Measurements from ENCODE around the gene C3.

C3 gene

DNA sequence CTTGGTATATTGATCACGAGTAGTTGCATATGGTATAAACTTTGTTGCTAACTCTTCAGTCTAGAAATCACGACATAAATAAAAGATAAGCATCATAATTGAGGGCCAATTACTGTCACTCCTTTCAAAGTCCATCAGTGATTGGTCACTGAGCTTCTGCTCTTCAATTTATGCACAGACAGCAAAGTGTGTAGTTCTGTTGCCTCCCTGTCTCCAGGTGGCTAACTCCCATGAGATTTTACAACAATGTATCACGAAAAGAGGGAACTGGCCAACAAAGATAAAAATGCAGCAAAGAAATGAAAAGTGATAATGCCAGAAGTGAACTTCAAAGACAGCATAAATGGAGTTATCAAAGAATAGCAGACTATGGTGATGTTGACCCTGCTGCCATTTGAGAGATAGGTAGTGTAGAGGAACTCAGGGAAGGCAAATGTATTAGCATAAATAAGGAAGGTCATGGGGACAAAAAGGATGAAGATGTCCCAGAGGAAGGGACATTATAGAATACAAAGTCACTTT, 37.8 kb downstream of the C3 start:
- POLR2A ChIA-PET: no interaction called here
- CTCF ChIA-PET: interaction anchor here (1.3 kb wide), 1 partner anchor 19 kb away, joined by 3 read pairs; no protein-coding TSS in a partner anchor
- no peak for DNase-seq (ENCODE audit: extremely low spot score)
- TF ChIP-seq, protein P1, sequence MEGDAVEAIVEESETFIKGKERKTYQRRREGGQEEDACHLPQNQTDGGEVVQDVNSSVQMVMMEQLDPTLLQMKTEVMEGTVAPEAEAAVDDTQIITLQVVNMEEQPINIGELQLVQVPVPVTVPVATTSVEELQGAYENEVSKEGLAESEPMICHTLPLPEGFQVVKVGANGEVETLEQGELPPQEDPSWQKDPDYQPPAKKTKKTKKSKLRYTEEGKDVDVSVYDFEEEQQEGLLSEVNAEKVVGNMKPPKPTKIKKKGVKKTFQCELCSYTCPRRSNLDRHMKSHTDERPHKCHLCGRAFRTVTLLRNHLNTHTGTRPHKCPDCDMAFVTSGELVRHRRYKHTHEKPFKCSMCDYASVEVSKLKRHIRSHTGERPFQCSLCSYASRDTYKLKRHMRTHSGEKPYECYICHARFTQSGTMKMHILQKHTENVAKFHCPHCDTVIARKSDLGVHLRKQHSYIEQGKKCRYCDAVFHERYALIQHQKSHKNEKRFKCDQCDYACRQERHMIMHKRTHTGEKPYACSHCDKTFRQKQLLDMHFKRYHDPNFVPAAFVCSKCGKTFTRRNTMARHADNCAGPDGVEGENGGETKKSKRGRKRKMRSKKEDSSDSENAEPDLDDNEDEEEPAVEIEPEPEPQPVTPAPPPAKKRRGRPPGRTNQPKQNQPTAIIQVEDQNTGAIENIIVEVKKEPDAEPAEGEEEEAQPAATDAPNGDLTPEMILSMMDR (IDR thresholded peaks at IDR 0.05; ENCODE audit: control extremely low read depth, extremely low read depth, low read depth, missing control alignments): no peak

DNA sequence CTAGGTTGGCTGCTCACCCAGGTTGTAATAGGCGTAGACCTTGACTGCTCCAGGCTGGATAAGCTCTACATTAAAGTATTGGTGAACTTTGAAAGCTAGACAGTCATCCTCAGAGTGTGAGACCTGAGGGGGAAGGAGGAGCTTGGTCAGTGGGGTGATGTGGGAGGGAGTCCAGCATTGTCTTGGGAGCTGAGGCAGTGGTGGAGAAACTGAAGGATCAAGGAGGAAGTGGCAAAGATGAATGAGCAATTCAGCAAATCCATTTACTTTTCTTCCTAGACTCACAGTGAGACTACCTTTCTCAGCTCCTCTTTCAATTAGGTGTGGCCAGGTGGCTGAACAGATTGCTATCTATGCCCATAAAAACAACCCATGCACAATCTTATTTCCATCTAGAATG, 40.3 kb downstream of the C3 start:
- TF ChIP-seq, protein P1 (IDR thresholded peaks at IDR 0.05; ENCODE audit: control extremely low read depth, extremely low read depth, low read depth, missing control alignments): no peak
- CTCF ChIA-PET: interaction anchor here (0.6 kb wide), 1 partner anchor 183 kb away, joined by 3 read pairs; no protein-coding TSS in a partner anchor
- POLR2A ChIA-PET: no interaction called here
- no peak for DNase-seq (ENCODE audit: extremely low spot score)

DNA sequence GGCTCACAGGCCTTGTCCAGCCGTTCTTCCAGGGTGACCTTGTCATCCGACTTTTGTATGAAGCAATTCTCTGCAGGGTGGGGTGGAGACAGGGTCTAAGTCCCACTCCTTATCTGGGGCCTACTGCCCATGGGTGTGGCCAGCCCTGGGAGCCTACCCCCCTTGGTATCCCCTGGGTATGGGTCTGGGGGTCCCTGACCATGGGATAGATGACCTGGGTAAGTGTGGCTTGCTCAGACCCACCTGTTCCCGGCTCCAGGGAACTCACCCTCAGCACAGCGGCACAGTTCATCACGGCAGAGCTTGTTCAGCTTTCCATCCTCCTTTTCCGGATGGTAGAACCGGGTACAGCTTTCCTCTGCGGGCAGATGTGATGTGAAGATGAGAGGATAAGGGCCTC, 41.3 kb downstream of the C3 start:
- DNase-seq (ENCODE audit: extremely low spot score): no peak
- POLR2A ChIA-PET: no interaction called here
- CTCF ChIA-PET: no interaction called here
- TF ChIP-seq, protein P1 (IDR thresholded peaks at IDR 0.05; ENCODE audit: control extremely low read depth, extremely low read depth, low read depth, missing control alignments): no peak

DNA sequence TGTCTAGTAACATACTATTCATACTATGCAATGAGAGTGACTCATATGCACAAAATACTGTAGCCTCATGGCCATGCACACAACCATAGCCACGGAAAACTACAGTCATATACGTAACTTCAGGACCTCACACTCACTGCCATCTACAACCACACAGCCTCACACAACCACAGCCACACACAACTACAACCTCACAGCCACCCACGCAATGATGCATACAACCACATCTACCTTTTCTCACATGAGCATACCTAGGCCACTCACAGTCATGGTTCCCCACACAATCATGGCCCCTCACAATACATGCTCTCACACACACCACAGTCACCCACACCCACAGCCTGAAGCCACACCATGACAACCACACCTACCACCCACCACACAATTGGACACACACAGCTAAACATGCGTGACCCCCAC, 41.8 kb downstream of the C3 start:
- no peak for DNase-seq (ENCODE audit: extremely low spot score)
- POLR2A ChIA-PET: no interaction called here
- CTCF ChIA-PET: interaction anchor here (1.8 kb wide), 1 partner anchor 162 kb away, joined by 4 read pairs; no protein-coding TSS in a partner anchor
- TF ChIP-seq, protein P1 (IDR thresholded peaks at IDR 0.05; ENCODE audit: control extremely low read depth, extremely low read depth, low read depth, missing control alignments): no peak

DNA sequence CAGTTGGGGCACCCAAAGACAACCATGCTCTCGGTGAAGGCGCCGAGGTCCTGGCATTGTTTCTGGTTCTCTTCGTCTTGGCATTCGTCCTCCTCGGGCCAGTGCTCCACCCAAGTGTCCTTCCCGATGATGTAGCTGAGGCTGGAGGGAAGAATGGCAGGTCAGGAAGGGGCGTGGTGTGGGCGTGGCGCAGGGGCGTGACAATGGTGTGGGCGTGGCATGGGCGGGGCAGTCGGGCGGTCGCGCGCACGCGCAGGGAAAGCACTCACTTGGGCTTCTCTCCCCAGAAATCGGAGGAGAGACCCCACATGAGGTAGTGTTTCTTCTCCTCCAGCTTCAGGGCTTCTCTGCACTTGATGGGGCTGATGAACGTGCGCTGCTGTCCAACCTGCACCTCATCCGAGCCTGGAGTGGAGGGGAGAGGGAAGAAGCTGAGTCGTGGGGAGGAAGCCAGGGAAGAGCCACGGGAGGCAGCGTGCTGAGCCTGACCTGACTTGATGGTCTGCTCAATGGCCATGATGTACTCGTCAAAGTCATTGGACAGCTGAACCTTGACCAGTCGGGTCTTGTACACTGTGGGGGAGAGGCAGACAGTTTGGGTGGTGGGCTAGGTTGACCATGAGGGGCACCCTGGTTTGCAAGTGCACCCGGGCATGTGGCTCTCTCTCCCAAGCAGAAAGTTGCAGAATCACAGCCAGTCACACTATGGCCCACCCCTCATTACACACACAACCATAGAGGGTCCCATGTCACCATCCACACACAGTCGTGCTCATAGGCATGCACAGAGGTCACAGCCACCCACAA, 42.4 kb downstream of the C3 start:
- POLR2A ChIA-PET: no interaction called here
- TF ChIP-seq, protein P1 (IDR thresholded peaks at IDR 0.05; ENCODE audit: control extremely low read depth, extremely low read depth, low read depth, missing control alignments): no peak
- DNase-seq (ENCODE audit: extremely low spot score): peak; percentile 57
- CTCF ChIA-PET: interaction anchor here (1.2 to 1.8 kb wide), 3 partner anchors 16 to 162 kb away, joined by 3 to 4 read pairs (median 4); no protein-coding TSS in a partner anchor

DNA sequence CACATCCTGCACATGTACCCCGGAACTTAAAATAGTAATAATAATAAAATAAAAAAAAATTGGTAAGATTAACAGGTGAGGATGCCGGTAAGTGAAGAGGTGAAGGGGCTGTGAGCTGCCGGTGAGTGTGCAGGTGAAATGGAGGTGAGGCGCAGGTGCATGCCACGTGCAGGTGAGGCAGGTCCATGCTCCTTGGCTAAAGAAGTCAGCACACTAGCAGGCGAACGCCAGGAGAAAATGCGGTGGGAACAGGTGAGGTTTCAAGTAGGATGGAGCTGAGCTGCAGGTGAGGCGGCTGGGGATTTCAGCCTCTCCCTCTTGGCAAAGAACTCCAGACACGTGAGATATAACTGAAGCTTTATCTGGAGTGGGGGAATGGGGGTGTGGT, 43.0 kb downstream of the C3 start:
- CTCF ChIA-PET: interaction anchor here (1.2 to 1.8 kb wide), 3 partner anchors 15 to 161 kb away, joined by 3 to 4 read pairs (median 4); no protein-coding TSS in a partner anchor
- POLR2A ChIA-PET: no interaction called here
- DNase-seq (ENCODE audit: extremely low spot score): no peak
- TF ChIP-seq, protein P1 (IDR thresholded peaks at IDR 0.05; ENCODE audit: control extremely low read depth, extremely low read depth, low read depth, missing control alignments): no peak

Measured in GM10248 (cell line).